DOHH2 (cell line): ENCODE results near the gene COPA.

Source experiments
- EZH2phosphoT487 ChIP-seq: fragments of 200-600 bp; sonication (generic); IDR thresholded peaks from 2 replicates; pipeline ENCODE4 v1.6.1; 2017; ENCODE audit warnings: borderline replicate concordance, mild to moderate bottlenecking, antibody characterized with exemption, low read length, moderate library complexity, mixed read lengths
- TF ChIP-seq, protein P1 (sequence below): fragments of 200-600 bp; sonication (generic); IDR thresholded peaks from one replicate; pipeline ENCODE4 v1.5.1; 2014; ENCODE audit warnings: antibody characterized with exemption, mild to moderate bottlenecking, low read depth, low read length; ENCODE audit not compliant: poor library complexity, severe bottlenecking

DNA sequence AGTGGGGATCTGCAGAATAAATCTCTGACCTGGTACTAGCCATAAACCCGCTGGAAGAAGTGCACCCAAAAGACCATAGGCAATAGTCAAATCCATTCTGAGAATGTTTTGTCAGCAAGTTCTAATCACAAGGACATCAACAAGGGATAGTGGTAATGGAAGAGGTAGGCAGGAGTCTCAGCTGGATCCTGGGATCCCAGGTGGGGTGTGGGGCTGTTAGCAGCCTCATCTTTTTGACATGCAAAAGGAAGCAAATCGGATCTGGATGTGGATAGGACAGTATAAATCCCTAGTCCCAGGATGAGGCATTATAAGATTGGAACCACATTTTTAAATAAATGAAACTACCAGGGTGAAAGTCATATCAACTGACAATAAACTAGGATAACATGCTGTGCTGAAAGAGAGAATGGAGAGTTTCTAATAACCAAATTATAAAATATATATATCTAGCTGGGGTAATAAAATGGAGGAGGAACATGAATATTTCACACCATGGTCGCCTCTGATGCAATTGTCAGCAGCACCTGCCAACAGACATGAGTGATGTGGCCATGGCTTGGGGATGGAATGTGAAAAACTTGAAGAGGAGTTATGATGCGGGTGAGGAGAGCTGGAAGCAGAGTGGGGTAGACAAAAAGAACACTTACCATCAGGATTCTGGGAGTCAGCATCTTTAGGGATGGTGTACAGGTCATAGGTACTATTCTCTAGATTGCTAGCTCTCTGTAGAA is 34.4 kb downstream of the COPA start:
- TF ChIP-seq, protein P1, sequence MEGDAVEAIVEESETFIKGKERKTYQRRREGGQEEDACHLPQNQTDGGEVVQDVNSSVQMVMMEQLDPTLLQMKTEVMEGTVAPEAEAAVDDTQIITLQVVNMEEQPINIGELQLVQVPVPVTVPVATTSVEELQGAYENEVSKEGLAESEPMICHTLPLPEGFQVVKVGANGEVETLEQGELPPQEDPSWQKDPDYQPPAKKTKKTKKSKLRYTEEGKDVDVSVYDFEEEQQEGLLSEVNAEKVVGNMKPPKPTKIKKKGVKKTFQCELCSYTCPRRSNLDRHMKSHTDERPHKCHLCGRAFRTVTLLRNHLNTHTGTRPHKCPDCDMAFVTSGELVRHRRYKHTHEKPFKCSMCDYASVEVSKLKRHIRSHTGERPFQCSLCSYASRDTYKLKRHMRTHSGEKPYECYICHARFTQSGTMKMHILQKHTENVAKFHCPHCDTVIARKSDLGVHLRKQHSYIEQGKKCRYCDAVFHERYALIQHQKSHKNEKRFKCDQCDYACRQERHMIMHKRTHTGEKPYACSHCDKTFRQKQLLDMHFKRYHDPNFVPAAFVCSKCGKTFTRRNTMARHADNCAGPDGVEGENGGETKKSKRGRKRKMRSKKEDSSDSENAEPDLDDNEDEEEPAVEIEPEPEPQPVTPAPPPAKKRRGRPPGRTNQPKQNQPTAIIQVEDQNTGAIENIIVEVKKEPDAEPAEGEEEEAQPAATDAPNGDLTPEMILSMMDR = no peak
- no peak for TF ChIP-seq EZH2phosphoT487
